Measurements from ENCODE around the gene C1QTNF6.

C1QTNF6 gene

DNA sequence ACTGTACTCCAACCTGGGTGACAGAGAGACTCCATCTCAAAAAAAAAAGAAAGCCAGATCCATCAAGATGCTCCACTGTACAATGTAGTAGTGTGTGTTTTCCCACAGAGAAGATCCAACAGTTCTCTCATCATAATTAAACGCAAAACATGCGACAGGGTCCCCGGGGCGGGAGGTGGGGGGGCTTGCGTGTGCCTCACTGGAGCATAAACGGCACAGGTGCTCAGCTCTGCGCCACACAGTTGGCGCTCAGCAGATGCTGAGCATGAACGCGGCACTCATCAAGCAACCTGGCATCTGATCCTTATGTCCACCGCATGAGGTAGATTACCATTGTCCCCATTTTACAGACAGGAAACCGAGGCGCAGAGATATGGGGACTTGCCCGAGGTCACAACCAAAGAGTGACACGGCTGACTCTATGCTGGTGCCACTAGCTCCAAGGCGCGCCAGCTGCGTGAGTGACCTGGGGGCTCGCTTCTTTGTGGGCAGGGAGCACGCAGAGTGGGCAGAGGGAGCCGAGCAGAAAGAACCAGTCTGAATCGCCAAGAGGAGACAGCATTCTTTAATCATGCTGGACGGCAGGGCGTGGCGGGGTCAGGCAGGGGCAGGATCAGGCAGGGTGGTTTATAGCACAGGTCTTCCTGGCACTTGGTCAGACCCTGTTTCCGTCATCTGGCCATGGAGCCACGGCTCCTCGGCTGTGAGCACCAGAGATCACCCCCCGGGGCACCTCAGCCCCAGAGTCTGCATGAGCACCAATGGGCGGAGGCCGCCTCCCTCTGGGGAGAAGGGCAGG, 8.2 kb downstream of the C1QTNF6 start:
- Histone ChIP-seq H3K9ac (ENCODE audit: low read depth, low read length) (no peak overlapping the region), H3K4me1 (ENCODE audit: control insufficient read depth, insufficient read depth, low read length) (no peaks in the 10 kb centered on the region)

GRCh38 chr22:37179126-37179470, 8.9 kb downstream of the C1QTNF6 start:
- Histone ChIP-seq H3K4me3 (ENCODE audit: low read depth, low read length) (no peak overlapping the region), H3K9ac (ENCODE audit: low read depth, low read length) (no peak overlapping the region), H3K27ac (ENCODE audit: low read depth, low read length) (no peak overlapping the region), H3K36me3 (ENCODE audit: control insufficient read depth, insufficient read depth, low read length) (no peaks in the 10 kb centered on the region), H3K4me1 (ENCODE audit: control insufficient read depth, insufficient read depth, low read length) (no peaks in the 10 kb centered on the region), H3K9me3 (ENCODE audit: control insufficient read depth, insufficient read depth, low read length) (no peaks in the 10 kb centered on the region), H3K27me3 (ENCODE audit: control insufficient read depth, insufficient read depth, low read length) (no peaks in the 10 kb centered on the region)

More for the DNA sequence above, 8.2 kb downstream of the C1QTNF6 start:
- Histone ChIP-seq H3K9me3 (ENCODE audit: control insufficient read depth, insufficient read depth, low read length) (no peaks in the 10 kb centered on the region), H3K27me3 (ENCODE audit: control insufficient read depth, insufficient read depth, low read length) (no peaks in the 10 kb centered on the region), H3K27ac (ENCODE audit: low read depth, low read length) (no peak overlapping the region), H3K4me3 (ENCODE audit: low read depth, low read length) (no peak overlapping the region), H3K36me3 (ENCODE audit: control insufficient read depth, insufficient read depth, low read length) (no peaks in the 10 kb centered on the region)

DNA sequence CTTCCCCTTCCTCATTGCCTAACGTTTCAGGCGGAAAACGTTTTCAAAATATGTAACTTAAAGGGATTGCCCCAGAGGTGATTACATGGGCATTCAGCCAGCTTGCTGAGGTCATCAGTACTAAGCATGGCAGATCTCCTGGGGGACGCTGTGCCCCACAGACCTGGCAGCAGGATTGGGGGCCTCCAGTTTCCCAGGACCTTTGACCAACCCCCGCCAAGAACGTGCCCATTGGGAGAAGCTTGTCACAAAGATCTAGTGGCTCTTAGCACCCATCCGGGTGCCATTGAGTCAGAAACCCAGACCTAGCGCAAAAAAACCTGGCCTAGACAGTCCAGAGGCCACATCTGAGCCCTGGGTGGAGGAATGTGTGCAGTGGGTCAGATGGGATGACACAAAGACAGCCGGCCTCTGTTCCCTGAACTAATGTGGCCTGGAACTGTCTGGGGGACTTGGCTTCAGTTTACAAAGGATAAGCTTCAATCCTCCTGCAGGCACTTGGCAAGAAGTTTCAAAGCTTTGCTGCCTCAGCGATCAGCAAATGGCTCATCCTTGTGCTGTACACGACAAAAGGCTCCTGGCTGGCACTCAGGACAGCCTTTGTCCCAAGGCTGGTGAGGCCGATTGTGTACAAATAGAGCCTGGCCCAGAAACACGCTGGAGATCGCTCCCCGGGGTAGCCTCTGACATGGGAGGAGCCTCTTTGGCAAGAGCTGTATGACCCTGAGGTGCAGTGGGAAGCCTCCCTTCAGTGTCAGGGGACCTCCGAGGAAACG, 9.5 kb downstream of the C1QTNF6 start:
- Histone ChIP-seq H3K4me3 (ENCODE audit: low read depth, low read length) (no peak overlapping the region), H3K36me3 (ENCODE audit: control insufficient read depth, insufficient read depth, low read length) (no peaks in the 10 kb centered on the region), H3K27ac (ENCODE audit: low read depth, low read length) (peak overlapping the region; percentile 20), H3K4me1 (ENCODE audit: control insufficient read depth, insufficient read depth, low read length) (no peaks in the 10 kb centered on the region), H3K9ac (ENCODE audit: low read depth, low read length) (peak overlapping the region; percentile 32; the same call in 1 of the 2 replicates), H3K27me3 (ENCODE audit: control insufficient read depth, insufficient read depth, low read length) (no peaks in the 10 kb centered on the region), H3K9me3 (ENCODE audit: control insufficient read depth, insufficient read depth, low read length) (no peaks in the 10 kb centered on the region)

- Histone ChIP-seq H3K9me3 (ENCODE audit: control insufficient read depth, insufficient read depth, low read length) (no peaks in the 10 kb centered on the region), H3K9ac (ENCODE audit: low read depth, low read length) (no peak overlapping the region), H3K4me3 (ENCODE audit: low read depth, low read length) (no peak overlapping the region), H3K27ac (ENCODE audit: low read depth, low read length) (no peak overlapping the region), H3K36me3 (ENCODE audit: control insufficient read depth, insufficient read depth, low read length) (no peaks in the 10 kb centered on the region), H3K4me1 (ENCODE audit: control insufficient read depth, insufficient read depth, low read length) (no peaks in the 10 kb centered on the region; the same call in 1 of the 2 replicates), H3K27me3 (ENCODE audit: control insufficient read depth, insufficient read depth, low read length) (no peaks in the 10 kb centered on the region)
These were observed 10.3 kb downstream of the C1QTNF6 start for GRCh38 chr22:37177755-37178154.

DNA sequence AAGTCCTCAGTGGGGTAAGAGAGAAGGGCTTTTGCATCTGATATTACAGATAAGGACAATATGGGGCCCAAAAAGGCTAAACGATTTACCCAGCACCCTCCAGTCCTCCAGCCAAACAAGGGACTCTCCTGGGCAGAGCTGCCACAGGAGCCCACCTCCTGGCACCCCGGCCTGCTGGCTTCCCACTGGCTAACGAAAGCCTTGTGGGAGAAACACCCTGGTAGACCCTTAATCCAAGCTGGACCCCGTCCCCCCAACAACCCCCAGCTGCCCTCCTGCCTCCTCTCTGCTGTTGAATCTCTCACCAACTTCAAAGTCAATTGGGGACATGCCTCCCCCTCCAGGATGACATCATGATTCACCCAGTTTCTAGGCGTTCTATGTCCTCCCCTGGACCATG, 10.8 kb downstream of the C1QTNF6 start:
- Histone ChIP-seq H3K27ac (ENCODE audit: low read depth, low read length) (no peak overlapping the region), H3K36me3 (ENCODE audit: control insufficient read depth, insufficient read depth, low read length) (no peaks in the 10 kb centered on the region), H3K4me1 (ENCODE audit: control insufficient read depth, insufficient read depth, low read length) (no peaks in the 10 kb centered on the region; the same call in none of the 2 replicates), H3K9me3 (ENCODE audit: control insufficient read depth, insufficient read depth, low read length) (no peaks in the 10 kb centered on the region), H3K9ac (ENCODE audit: low read depth, low read length) (no peak overlapping the region), H3K4me3 (ENCODE audit: low read depth, low read length) (no peak overlapping the region), H3K27me3 (ENCODE audit: control insufficient read depth, insufficient read depth, low read length) (no peaks in the 10 kb centered on the region)

GRCh38 chr22:37176464-37177061, 11.5 kb downstream of the C1QTNF6 start:
- H3K27ac ChIP-seq (ENCODE audit: low read depth, low read length), result no peak overlapping the region
- H3K9ac ChIP-seq (ENCODE audit: low read depth, low read length), result no peak overlapping the region

GRCh38 chr22:37175414-37176281, 12.4 kb downstream of the C1QTNF6 start:
- Histone ChIP-seq H3K4me3 (ENCODE audit: low read depth, low read length) (no peak overlapping the region), H3K36me3 (ENCODE audit: control insufficient read depth, insufficient read depth, low read length) (no peaks in the 10 kb centered on the region), H3K27me3 (ENCODE audit: control insufficient read depth, insufficient read depth, low read length) (no peaks in the 10 kb centered on the region; the same call in 1 of the 2 replicates), H3K9ac (ENCODE audit: low read depth, low read length) (no peak overlapping the region), H3K4me1 (ENCODE audit: control insufficient read depth, insufficient read depth, low read length) (no peaks in the 10 kb centered on the region; the same call in none of the 2 replicates), H3K9me3 (ENCODE audit: control insufficient read depth, insufficient read depth, low read length) (no peaks in the 10 kb centered on the region), H3K27ac (ENCODE audit: low read depth, low read length) (no peak overlapping the region)

More at GRCh38 chr22:37176464-37177061, 11.5 kb downstream of the C1QTNF6 start:
- no peaks in the 10 kb centered on the region; the same call in 1 of the 2 replicates for H3K27me3 ChIP-seq (ENCODE audit: control insufficient read depth, insufficient read depth, low read length)
- no peaks in the 10 kb centered on the region for H3K9me3 ChIP-seq (ENCODE audit: control insufficient read depth, insufficient read depth, low read length)
- H3K36me3 ChIP-seq (ENCODE audit: control insufficient read depth, insufficient read depth, low read length), result no peaks in the 10 kb centered on the region
- H3K4me1 ChIP-seq (ENCODE audit: control insufficient read depth, insufficient read depth, low read length), result no peaks in the 10 kb centered on the region; the same call in none of the 2 replicates
- no peak overlapping the region for H3K4me3 ChIP-seq (ENCODE audit: low read depth, low read length)

GRCh38 chr22:37174964-37175363, 13.1 kb downstream of the C1QTNF6 start:
- no peaks in the 10 kb centered on the region for H3K9me3 ChIP-seq (ENCODE audit: control insufficient read depth, insufficient read depth, low read length)
- H3K9ac ChIP-seq (ENCODE audit: low read depth, low read length), result no peak overlapping the region
- H3K27ac ChIP-seq (ENCODE audit: low read depth, low read length), result no peak overlapping the region
- no peaks in the 10 kb centered on the region; the same call in none of the 2 replicates for H3K4me1 ChIP-seq (ENCODE audit: control insufficient read depth, insufficient read depth, low read length)
- no peak overlapping the region for H3K4me3 ChIP-seq (ENCODE audit: low read depth, low read length)
- H3K36me3 ChIP-seq (ENCODE audit: control insufficient read depth, insufficient read depth, low read length), result no peaks in the 10 kb centered on the region
- no peaks in the 10 kb centered on the region; the same call in 1 of the 2 replicates for H3K27me3 ChIP-seq (ENCODE audit: control insufficient read depth, insufficient read depth, low read length)

DNA sequence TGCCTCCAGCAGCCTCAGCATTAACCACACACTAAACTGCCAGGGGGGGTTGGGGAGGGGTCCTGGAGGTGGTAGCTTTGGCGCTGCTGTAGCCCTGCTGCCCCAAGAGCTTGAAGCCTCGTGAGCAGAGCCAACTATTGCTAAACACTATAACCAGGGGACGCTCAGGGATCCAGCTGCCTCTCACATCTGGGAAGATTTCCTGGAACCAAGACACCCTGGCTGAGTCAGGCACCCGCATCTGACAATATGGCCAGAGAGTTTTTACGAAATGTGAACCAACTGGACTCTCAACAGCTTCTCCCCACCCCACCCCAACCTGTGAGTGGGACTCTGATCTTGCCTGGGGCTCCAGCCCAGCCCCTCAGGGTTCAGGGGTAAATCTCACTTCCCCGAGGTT, 14.3 kb downstream of the C1QTNF6 start:
- H3K36me3 ChIP-seq (ENCODE audit: control insufficient read depth, insufficient read depth, low read length), result no peaks in the 10 kb centered on the region
- H3K27ac ChIP-seq (ENCODE audit: low read depth, low read length), result no peak overlapping the region
- H3K4me3 ChIP-seq (ENCODE audit: low read depth, low read length), result no peak overlapping the region
- H3K9me3 ChIP-seq (ENCODE audit: control insufficient read depth, insufficient read depth, low read length), result no peaks in the 10 kb centered on the region
- H3K9ac ChIP-seq (ENCODE audit: low read depth, low read length), result no peak overlapping the region
- no peaks in the 10 kb centered on the region; the same call in none of the 2 replicates for H3K4me1 ChIP-seq (ENCODE audit: control insufficient read depth, insufficient read depth, low read length)
- H3K27me3 ChIP-seq (ENCODE audit: control insufficient read depth, insufficient read depth, low read length), result no peaks in the 10 kb centered on the region; the same call in 1 of the 2 replicates
